H9 (cell line): Measurements from ENCODE around the gene CAPN5. TPM values are rescaled to one million over a fixed set of nuclear protein-coding genes. Genes with fewer than 3 reads are reported as not detected.

Experiments
- DNase-seq: peaks from one replicate; pipeline ENCODE4 v3.0.0-alpha.2; 2017
- H2AFZ ChIP-seq: one replicate; pipeline ENCODE4 v1.6.1; 2013; ENCODE audit warnings: mild to moderate bottlenecking, low read length, control low read depth, moderate library complexity
- H2AK5ac ChIP-seq: 2 replicates; pipeline ENCODE4 v1.6.1; 2013; ENCODE audit warnings: low read length, control low read depth, mixed read lengths; ENCODE audit not compliant: insufficient read length
- H2BK120ac ChIP-seq: one replicate; pipeline ENCODE4 v1.6.1; 2013; ENCODE audit warnings: low read depth, mild to moderate bottlenecking, low read length, control low read depth, inconsistent platforms; ENCODE audit not compliant: poor library complexity, severe bottlenecking
- H2BK12ac ChIP-seq: 2 replicates; pipeline ENCODE4 v1.6.1; 2013; ENCODE audit warnings: low read length, control low read depth, mixed read lengths, low read depth; ENCODE audit not compliant: insufficient read length
- H2BK15ac ChIP-seq: 2 replicates; pipeline ENCODE4 v1.6.1; 2013; ENCODE audit warnings: low read depth, low read length, control low read depth
- H2BK20ac ChIP-seq: one replicate; pipeline ENCODE4 v1.6.1; 2013; ENCODE audit warnings: low read depth, mild to moderate bottlenecking, low read length, control low read depth, inconsistent platforms; ENCODE audit not compliant: poor library complexity, severe bottlenecking
- H2BK5ac ChIP-seq: 2 replicates; pipeline ENCODE4 v1.6.1; 2013; ENCODE audit warnings: low read length, control low read depth, mixed read lengths; ENCODE audit not compliant: insufficient read length
- H3K14ac ChIP-seq: 2 replicates; pipeline ENCODE4 v1.6.1; 2013; ENCODE audit warnings: low read length, control low read depth; ENCODE audit not compliant: insufficient read depth
- H3K18ac ChIP-seq: 2 replicates; pipeline ENCODE4 v1.6.1; 2013; ENCODE audit warnings: low read depth, mild to moderate bottlenecking, mixed read lengths, low read length, control low read depth; ENCODE audit not compliant: insufficient read length
- H3K23ac ChIP-seq: 2 replicates; pipeline ENCODE4 v1.6.1; 2013; ENCODE audit warnings: low read length, control low read depth, mixed read lengths, low read depth; ENCODE audit not compliant: insufficient read length
- H3K23me2 ChIP-seq: 2 replicates; pipeline ENCODE4 v1.6.1; 2013; ENCODE audit warnings: low read depth, mild to moderate bottlenecking, mixed read lengths, low read length, control low read depth; ENCODE audit not compliant: insufficient read length, poor library complexity, severe bottlenecking
- H3K27ac ChIP-seq: 2 replicates; pipeline ENCODE4 v1.5.1; 2013; ENCODE audit warnings: low read length, control low read depth, mixed read lengths, low read depth; ENCODE audit not compliant: insufficient read length
- H3K27me3 ChIP-seq: 2 replicates; pipeline ENCODE4 v1.6.1; 2013; ENCODE audit warnings: low read length, control low read depth, inconsistent platforms; ENCODE audit not compliant: insufficient read depth
- H3K4ac ChIP-seq: 2 replicates; pipeline ENCODE4 v1.6.1; 2013; ENCODE audit warnings: low read depth, mild to moderate bottlenecking, control low read depth, inconsistent platforms, low read length, moderate library complexity
- H3K4me1 ChIP-seq: 2 replicates; pipeline ENCODE4 v1.6.1; 2013; ENCODE audit warnings: low read length, control low read depth, inconsistent platforms; ENCODE audit not compliant: insufficient read depth
- H3K4me2 ChIP-seq: 2 replicates; pipeline ENCODE4 v1.6.1; 2013; ENCODE audit warnings: low read length, control low read depth, mixed read lengths; ENCODE audit not compliant: insufficient read length, insufficient read depth
- H3K56ac ChIP-seq: 2 replicates; pipeline ENCODE4 v1.6.1; 2013; ENCODE audit warnings: low read depth, mild to moderate bottlenecking, mixed read lengths, low read length, control low read depth; ENCODE audit not compliant: insufficient read length
- H3K79me1 ChIP-seq: 2 replicates; pipeline ENCODE4 v1.6.1; 2013; ENCODE audit warnings: low read depth, mild to moderate bottlenecking, moderate library complexity, low read length, control low read depth, inconsistent platforms; ENCODE audit not compliant: insufficient read depth, poor library complexity, severe bottlenecking
- H3K79me2 ChIP-seq: 2 replicates; pipeline ENCODE4 v1.6.1; 2013; ENCODE audit warnings: low read length, control low read depth, inconsistent platforms; ENCODE audit not compliant: insufficient read depth
- H3K9ac ChIP-seq: 2 replicates; pipeline ENCODE4 v1.6.1; 2013; ENCODE audit warnings: low read length, control low read depth, mixed read lengths; ENCODE audit not compliant: insufficient read length; ENCODE audit errors: extremely low read depth
- H3K9me3 ChIP-seq: one replicate; pipeline ENCODE4 v1.6.1; 2013; ENCODE audit warnings: low read depth, low read length, inconsistent platforms; ENCODE audit not compliant: control insufficient read depth
- H3T11ph ChIP-seq: one replicate; pipeline ENCODE4 v1.6.1; 2013; ENCODE audit warnings: mild to moderate bottlenecking, low read length, control low read depth, inconsistent platforms
- H4K20me1 ChIP-seq: one replicate; pipeline ENCODE4 v1.6.1; 2013; ENCODE audit not compliant: control insufficient read depth, insufficient read length, insufficient read depth
- H4K5ac ChIP-seq: 2 replicates; pipeline ENCODE4 v1.6.1; 2013; ENCODE audit warnings: low read depth, mild to moderate bottlenecking, mixed read lengths, low read length, control low read depth; ENCODE audit not compliant: insufficient read length
- H4K8ac ChIP-seq: replicated peaks from 2 replicates; pipeline ENCODE4 v1.6.1; 2013; ENCODE audit warnings: low read length, control low read depth, mixed read lengths, low read depth; ENCODE audit not compliant: insufficient read length
- H4K91ac ChIP-seq: 2 replicates; pipeline ENCODE4 v1.6.1; 2013; ENCODE audit warnings: low read depth, mild to moderate bottlenecking, moderate library complexity, mixed read lengths, low read length, control low read depth; ENCODE audit not compliant: insufficient read length
- H3K27ac Mint-ChIP-seq, 3 experiments: 2 replicates in 2 of 3; 3 replicates in 1 of 3; pipeline ENCODE4 v1.8.0; 2020 to 2021; ENCODE audit warnings: mixed read lengths in 3 of 3, mild to moderate bottlenecking in 1 of 3, moderate library complexity in 1 of 3
- H3K27me3 Mint-ChIP-seq: 2 replicates; pipeline ENCODE4 v1.8.0; 2021; ENCODE audit warnings: low read depth, mild to moderate bottlenecking, moderate library complexity, mixed read lengths
- H3K36me3 Mint-ChIP-seq, 3 experiments: 2 replicates in 2 of 3; 3 replicates in 1 of 3; pipeline ENCODE4 v1.8.0; 2020 to 2021; ENCODE audit warnings: low read depth in 3 of 3, mixed read lengths in 3 of 3; ENCODE audit not compliant: insufficient read depth in 1 of 3
- H3K4me1 Mint-ChIP-seq, 2 experiments: 2 replicates each; pipeline ENCODE4 v1.8.0; 2020; ENCODE audit warnings: mixed read lengths in 2 of 2
- H3K4me3 Mint-ChIP-seq, 2 experiments: 2 replicates in 1 of 2; 3 replicates in 1 of 2; pipeline ENCODE4 v1.8.0; 2020 to 2021; ENCODE audit warnings: mild to moderate bottlenecking in 2 of 2, mixed read lengths in 2 of 2, moderate library complexity in 1 of 2
- H3K9me3 Mint-ChIP-seq, 2 experiments: 2 replicates in 1 of 2; 3 replicates in 1 of 2; pipeline ENCODE4 v1.8.0; 2020; ENCODE audit warnings: mild to moderate bottlenecking in 2 of 2, mixed read lengths in 2 of 2, moderate library complexity in 1 of 2
- WGBS: extraction: QIAGEN DNeasy Blood & Tissue Kit; methylation state at CpG from one replicate; pipeline ENCODE4 v1.1.7; 2013; ENCODE audit warnings: missing lambda C conversion rate, low lambda C conversion rate, mixed read lengths; ENCODE audit not compliant: insufficient read length; ENCODE audit errors: extremely low coverage; 5-methylcytosine and 5-hydroxymethylcytosine counted together
- total RNA-seq: library from RNA; stranded (reverse); gene quantifications from 2 replicates; pipeline ENCODE4 v1.2.1, GENCODE V29; 2021
- TF ChIP-seq, protein P1 (sequence below): fragments of 200-600 bp; sonication (generic); conservative IDR thresholded peaks from 3 replicates; pipeline ENCODE4 v1.8.0; 2021; ENCODE audit warnings: antibody characterized with exemption, mild to moderate bottlenecking

CAPN5 gene
- total RNA-seq, 1 experiment from 2014 or later = 16.7 TPM

DNA sequence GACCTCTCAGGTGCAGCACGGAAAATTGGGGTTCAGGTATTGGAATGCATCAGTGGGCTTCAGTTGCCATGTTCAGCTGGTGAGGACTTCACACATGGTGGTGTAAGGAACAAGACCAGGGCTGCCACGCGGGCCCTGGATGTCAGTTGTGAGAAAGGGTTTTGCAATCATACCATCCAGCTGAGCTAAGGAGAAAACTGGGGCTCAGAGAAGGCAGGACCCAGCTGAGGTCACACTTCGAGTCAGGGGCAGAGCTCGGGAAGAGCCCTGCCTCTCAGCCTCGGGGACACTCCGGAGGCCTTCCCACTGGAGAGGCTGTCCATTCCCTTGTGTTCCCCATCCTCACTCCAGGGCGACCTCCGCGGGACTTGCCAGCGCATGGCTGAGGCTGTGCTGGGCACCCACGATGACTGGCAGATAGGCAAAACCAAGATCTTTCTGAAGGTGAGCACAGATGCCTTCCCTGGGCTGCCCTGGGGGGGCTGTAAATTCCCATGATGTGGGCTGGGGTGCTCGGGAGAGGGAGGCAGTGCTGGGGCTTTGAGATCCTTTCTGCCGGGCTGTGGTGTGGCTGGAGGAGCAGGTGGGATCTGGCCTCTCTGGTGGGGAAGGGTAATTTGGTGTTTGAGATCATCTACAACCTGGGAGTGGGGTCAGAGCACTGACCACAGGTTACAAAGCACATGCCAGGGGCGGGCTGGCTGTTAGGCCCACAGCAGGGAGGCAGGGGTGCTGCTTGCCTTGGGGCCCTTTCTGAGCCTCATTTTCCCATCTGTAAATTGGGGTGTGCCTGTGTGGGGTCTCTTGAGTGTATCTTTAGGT, 108.5 kb downstream of the CAPN5 start:
- H2AK5ac ChIP-seq = no peak overlapping the region
- Mint-ChIP-seq H3K36me3 (no peaks in the 10 kb centered on the region; a peak in 3 of 7 replicates), H3K9me3 (no peaks in the 10 kb centered on the region; a peak in 1 of 5 replicates), H3K27me3 (no peaks in the 10 kb centered on the region; the same call in none of the 2 replicates), H3K4me1 (peaks cover 61 to 62% of the 10 kb centered on the region in 2 experiments), H3K4me3 (peak overlapping the region in 1 of 2 experiments; percentile 59; a peak in 3 of 5 replicates), H3K27ac (peak overlapping the region in 2 of 3 experiments; percentile 65 to 96; a peak in 4 of 7 replicates)
- no peak overlapping the region for H3K9ac ChIP-seq
- H4K91ac ChIP-seq = no peak overlapping the region
- WGBS = no CpG with 5 or more reads among the region's 15 CpGs
- no peak overlapping the region for H4K8ac ChIP-seq
- no peak overlapping the region for H3K27ac ChIP-seq
- no peaks in the 10 kb centered on the region for H3K23me2 ChIP-seq
- H4K5ac ChIP-seq = no peak overlapping the region
- peaks cover 17% of the 10 kb centered on the region; the same call in 1 of the 2 replicates for H3K4me1 ChIP-seq
- no peak for DNase-seq
- H3K23ac ChIP-seq = no peak overlapping the region
- H2BK20ac ChIP-seq = no peak overlapping the region
- H3K79me1 ChIP-seq = no peaks in the 10 kb centered on the region
- H3K9me3 ChIP-seq = no peaks in the 10 kb centered on the region
- H3K14ac ChIP-seq = no peak overlapping the region
- H3K18ac ChIP-seq = no peak overlapping the region
- no peak overlapping the region for H3K4ac ChIP-seq
- H2BK15ac ChIP-seq = no peak overlapping the region
- no peak overlapping the region for H3K56ac ChIP-seq
- no peak overlapping the region for H3K4me2 ChIP-seq
- H2BK12ac ChIP-seq = no peak overlapping the region
- H2AFZ ChIP-seq = no peak overlapping the region
- TF ChIP-seq, protein P1, sequence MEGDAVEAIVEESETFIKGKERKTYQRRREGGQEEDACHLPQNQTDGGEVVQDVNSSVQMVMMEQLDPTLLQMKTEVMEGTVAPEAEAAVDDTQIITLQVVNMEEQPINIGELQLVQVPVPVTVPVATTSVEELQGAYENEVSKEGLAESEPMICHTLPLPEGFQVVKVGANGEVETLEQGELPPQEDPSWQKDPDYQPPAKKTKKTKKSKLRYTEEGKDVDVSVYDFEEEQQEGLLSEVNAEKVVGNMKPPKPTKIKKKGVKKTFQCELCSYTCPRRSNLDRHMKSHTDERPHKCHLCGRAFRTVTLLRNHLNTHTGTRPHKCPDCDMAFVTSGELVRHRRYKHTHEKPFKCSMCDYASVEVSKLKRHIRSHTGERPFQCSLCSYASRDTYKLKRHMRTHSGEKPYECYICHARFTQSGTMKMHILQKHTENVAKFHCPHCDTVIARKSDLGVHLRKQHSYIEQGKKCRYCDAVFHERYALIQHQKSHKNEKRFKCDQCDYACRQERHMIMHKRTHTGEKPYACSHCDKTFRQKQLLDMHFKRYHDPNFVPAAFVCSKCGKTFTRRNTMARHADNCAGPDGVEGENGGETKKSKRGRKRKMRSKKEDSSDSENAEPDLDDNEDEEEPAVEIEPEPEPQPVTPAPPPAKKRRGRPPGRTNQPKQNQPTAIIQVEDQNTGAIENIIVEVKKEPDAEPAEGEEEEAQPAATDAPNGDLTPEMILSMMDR = no peak
- no peaks in the 10 kb centered on the region for H3K79me2 ChIP-seq
- H3K27me3 ChIP-seq = peaks cover 2% of the 10 kb centered on the region; the same call in 1 of the 2 replicates
- H2BK120ac ChIP-seq = no peak overlapping the region
- H2BK5ac ChIP-seq = no peak overlapping the region
- H4K20me1 ChIP-seq = no peaks in the 10 kb centered on the region
- no peak overlapping the region for H3T11ph ChIP-seq

Other genes with a start within 250 kb of the CAPN5 start
- gene ACER3, start 206.1 kb upstream of the CAPN5 start, total RNA-seq = 14.7 and 17.2 TPM in 2 replicates
- gene B3GNT6, start 32.6 kb upstream of the CAPN5 start, total RNA-seq = not detected in 2 replicates
- gene OMP, start 35.9 kb downstream of the CAPN5 start, total RNA-seq = 0.86 TPM in 1 of 2 replicates, not detected in the other
- 1.6 and 2.2 TPM in 2 replicates for gene MYO7A, start 61.3 kb downstream of the CAPN5 start, total RNA-seq
- not detected in 2 replicates for gene GDPD4, start 234.7 kb downstream of the CAPN5 start, total RNA-seq